CD4-positive, alpha-beta T cell treated with Interleukin-15 for 1 hour (primary cell): ENCODE data around the gene SOWAHB.
"Not testable (repeated sequence)": the region's sequence is repeated elsewhere in the genome, so short reads cannot be mapped to it uniquely, and the experiment has no call there.

ENCODE experiments used
- DNase-seq: peaks from one replicate; pipeline ENCODE4 v3.0.0-alpha.2; 2020

SOWAHB gene

GRCh38 chr4:76895619-76896018, 2.3 kb downstream of the SOWAHB start:
- no peak for DNase-seq

- DNase-seq, result no peak
These were observed 3.2 kb downstream of the SOWAHB start for GRCh38 chr4:76894537-76895255.

- no peak for DNase-seq
These were observed 5.3 kb downstream of the SOWAHB start for GRCh38 chr4:76892601-76893000.

GRCh38 chr4:76892001-76892400, 5.9 kb downstream of the SOWAHB start:
- DNase-seq, result no peak

GRCh38 chr4:76886848-76887441, 11.0 kb downstream of the SOWAHB start:
- DNase-seq, result no peak

GRCh38 chr4:76886214-76886613, 11.7 kb downstream of the SOWAHB start:
- no peak for DNase-seq

GRCh38 chr4:76883147-76883546, 14.8 kb downstream of the SOWAHB start:
- no peak for DNase-seq

GRCh38 chr4:76882630-76883029, 15.3 kb downstream of the SOWAHB start:
- DNase-seq, result no peak

GRCh38 chr4:76881375-76881774, 16.6 kb downstream of the SOWAHB start:
- no peak for DNase-seq

GRCh38 chr4:76879731-76880364, 18.1 kb downstream of the SOWAHB start:
- DNase-seq, result no peak

GRCh38 chr4:76878641-76879165, 19.2 kb downstream of the SOWAHB start:
- not testable (repeated sequence) for DNase-seq

GRCh38 chr4:76874176-76874575, 23.8 kb downstream of the SOWAHB start:
- no peak for DNase-seq

GRCh38 chr4:76873495-76873894, 24.4 kb downstream of the SOWAHB start:
- DNase-seq, result no peak

- no peak for DNase-seq
These were observed 25.4 kb downstream of the SOWAHB start for GRCh38 chr4:76872556-76872955.

- not testable (repeated sequence) for DNase-seq
These were observed 29.2 kb downstream of the SOWAHB start for GRCh38 chr4:76868780-76869179.

- DNase-seq, result no peak
These were observed 29.9 kb downstream of the SOWAHB start for GRCh38 chr4:76867880-76868655.

GRCh38 chr4:76867377-76867776, 30.6 kb downstream of the SOWAHB start:
- DNase-seq, result no peak

GRCh38 chr4:76866641-76867040, 31.3 kb downstream of the SOWAHB start:
- DNase-seq, result no peak

GRCh38 chr4:76858319-76858718, 39.6 kb downstream of the SOWAHB start:
- DNase-seq, result no peak

- no peak for DNase-seq
These were observed 40.9 kb downstream of the SOWAHB start for GRCh38 chr4:76857074-76857409.

GRCh38 chr4:76856243-76857073, 41.5 kb downstream of the SOWAHB start:
- DNase-seq, result no peak

- DNase-seq, result no peak
These were observed 43.1 kb downstream of the SOWAHB start for GRCh38 chr4:76854858-76855257.
